Measurements from ENCODE around the gene FANCI. TPM values are rescaled to one million over a fixed set of nuclear protein-coding genes. Genes with fewer than 3 reads are reported as not detected.

The FANCI gene
- total RNA-seq = 1 to 10 TPM in 5 of 6 experiments, under 1 TPM in 1; 0.98 to 7.2 (median 2.8) TPM
- long read RNA-seq = 0 reads

GRCh38 chr15:89243691-89244573 lies at the start of gene FANCI:
TSS of gene FANCI (plus strand) at chr15:89243979. CDS start at chr15:89247648, 3,669 bp downstream.
- peak within 1 kb of the TSS; percentile 61 to 75 (median 74) for H3K27ac ChIP-seq
- ATAC-seq (peak; percentile 99 to 100 (median 100)), DNase-seq (peak; percentile 98)
- H3K4me3 ChIP-seq = peak within 1 kb of the TSS; percentile 60 to 66 (median 65)
- WGBS (ENCODE audit: insufficient coverage, low coverage, low lambda C conversion rate, missing lambda C conversion rate) = 0% methylated on average over 37 of the region's 69 CpGs
- TF ChIP-seq CTCF (IDR thresholded peaks at IDR 0.05) (peak; percentile 34 to 67 (median 50)), POLR2A (IDR thresholded peaks at IDR 0.05) (peak; percentile 59)
- H3K9me3 ChIP-seq = no peaks in the 10 kb centered on the region
- peaks cover 0 to 6% (median 0%) of the 10 kb centered on the region in 4 donors for H3K4me1 ChIP-seq
- intact Hi-C loops (cut with DNase I) = no loop called here
- H3K27me3 ChIP-seq = no peaks in the 10 kb centered on the region
- no peaks in the 10 kb centered on the region for H3K36me3 ChIP-seq

DNA sequence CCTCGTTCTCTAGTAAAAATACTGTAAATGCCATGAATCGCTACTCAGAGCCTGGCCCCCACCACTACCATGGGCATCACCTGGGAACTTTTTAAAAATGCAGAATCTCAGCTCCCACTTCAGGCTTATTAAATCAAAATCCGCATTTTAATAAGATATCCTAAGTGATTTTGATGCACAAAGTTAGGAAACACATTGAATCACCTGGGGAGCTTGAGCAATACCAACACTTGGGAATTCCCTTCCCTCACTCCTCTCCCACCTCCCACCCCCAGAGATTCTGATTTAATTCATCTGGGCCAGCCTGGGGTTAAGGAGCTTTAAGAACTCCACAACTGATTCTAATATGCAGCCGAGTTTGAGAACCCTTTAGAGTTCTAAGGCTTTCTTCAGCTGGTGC lies 49.2 kb upstream of the FANCI start:
- 89% methylated on average over 4 of the region's 4 CpGs for WGBS (ENCODE audit: insufficient coverage, low coverage, low lambda C conversion rate, missing lambda C conversion rate)
- TF ChIP-seq POLR2A (IDR thresholded peaks at IDR 0.05) (no peak), CTCF (IDR thresholded peaks at IDR 0.05) (no peak)
- no peak for ATAC-seq

GRCh38 chr15:89195836-89196235 lies 47.9 kb upstream of the FANCI start:
- Histone ChIP-seq H3K4me3 (no peak overlapping the region), H3K4me1 (peaks cover 0 to 5% (median 0%) of the 10 kb centered on the region in 4 donors), H3K36me3 (peaks cover 5 to 89% (median 51%) of the 10 kb centered on the region in 4 donors), H3K9me3 (no peaks in the 10 kb centered on the region), H3K27ac (no peak overlapping the region), H3K27me3 (no peaks in the 10 kb centered on the region)
- intact Hi-C loops (cut with DNase I) = no loop called here
- 83% methylated on average over 5 of the region's 8 CpGs for WGBS (ENCODE audit: insufficient coverage, low coverage, low lambda C conversion rate, missing lambda C conversion rate)
- ATAC-seq (no peak), DNase-seq (peak in 1 of 3 donors; percentile 25)
- TF ChIP-seq POLR2A (IDR thresholded peaks at IDR 0.05) (no peak), CTCF (IDR thresholded peaks at IDR 0.05) (no peak)

More for the DNA sequence above, 49.2 kb upstream of the FANCI start:
- no peak overlapping the region for H3K4me3 ChIP-seq
- peaks cover 10 to 91% (median 56%) of the 10 kb centered on the region in 4 donors for H3K36me3 ChIP-seq
- no peaks in the 10 kb centered on the region for H3K9me3 ChIP-seq
- no peak overlapping the region for H3K27ac ChIP-seq
- intact Hi-C loops (cut with DNase I) = no loop called here
- peaks cover 0 to 5% (median 0%) of the 10 kb centered on the region in 4 donors for H3K4me1 ChIP-seq
- no peaks in the 10 kb centered on the region for H3K27me3 ChIP-seq
- DNase-seq = no peak

DNA sequence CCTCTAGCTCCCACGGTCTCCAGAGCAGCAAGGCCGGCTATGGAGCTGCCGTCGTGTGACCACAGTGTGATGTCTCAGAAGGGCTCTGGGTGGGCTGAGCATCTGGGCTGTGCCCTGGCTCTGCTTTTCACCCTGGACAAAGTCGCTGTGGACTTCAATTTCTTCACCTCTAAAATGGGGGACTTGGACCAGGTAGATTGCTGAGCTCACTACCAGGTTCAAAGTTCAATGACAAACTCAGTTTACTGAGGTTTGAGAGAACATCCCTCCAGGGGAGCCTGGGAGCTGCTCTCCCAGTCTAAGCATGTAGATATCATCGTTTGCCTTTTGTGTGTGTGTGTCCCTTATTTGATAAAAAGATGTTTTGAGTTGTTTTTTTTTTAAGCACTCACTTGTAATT lies 47.5 kb upstream of the FANCI start:
- no peak for TF ChIP-seq POLR2A (IDR thresholded peaks at IDR 0.05)
- no peak for TF ChIP-seq CTCF (IDR thresholded peaks at IDR 0.05)
- Histone ChIP-seq H3K9me3 (no peaks in the 10 kb centered on the region), H3K27ac (no peak overlapping the region), H3K4me3 (no peak overlapping the region), H3K36me3 (peaks cover 5 to 86% (median 49%) of the 10 kb centered on the region in 4 donors), H3K4me1 (peaks cover 0 to 5% (median 0%) of the 10 kb centered on the region in 4 donors), H3K27me3 (no peaks in the 10 kb centered on the region)
- ATAC-seq (peak in 3 of 4 donors; percentile 15 to 30 (median 26)), DNase-seq (no peak)
- WGBS (ENCODE audit: insufficient coverage, low coverage, low lambda C conversion rate, missing lambda C conversion rate) = 55% methylated on average over 1 of the region's 6 CpGs
- intact Hi-C loops (cut with DNase I) = no loop called here
